H9 (cell line): ENCODE measurements around the gene ZNF175. TPM values are rescaled to one million over a fixed set of nuclear protein-coding genes. Genes with fewer than 3 reads are reported as not detected.

Experiments
- DNase-seq: peaks from one replicate; pipeline ENCODE4 v3.0.0-alpha.2; 2017
- H2AFZ ChIP-seq: one replicate; pipeline ENCODE4 v1.6.1; 2013; ENCODE audit warnings: mild to moderate bottlenecking, low read length, control low read depth, moderate library complexity
- H2AK5ac ChIP-seq: 2 replicates; pipeline ENCODE4 v1.6.1; 2013; ENCODE audit warnings: low read length, control low read depth, mixed read lengths; ENCODE audit not compliant: insufficient read length
- H2BK120ac ChIP-seq: one replicate; pipeline ENCODE4 v1.6.1; 2013; ENCODE audit warnings: low read depth, mild to moderate bottlenecking, low read length, control low read depth, inconsistent platforms; ENCODE audit not compliant: poor library complexity, severe bottlenecking
- H2BK12ac ChIP-seq: 2 replicates; pipeline ENCODE4 v1.6.1; 2013; ENCODE audit warnings: low read length, control low read depth, mixed read lengths, low read depth; ENCODE audit not compliant: insufficient read length
- H2BK15ac ChIP-seq: 2 replicates; pipeline ENCODE4 v1.6.1; 2013; ENCODE audit warnings: low read depth, low read length, control low read depth
- H2BK20ac ChIP-seq: one replicate; pipeline ENCODE4 v1.6.1; 2013; ENCODE audit warnings: low read depth, mild to moderate bottlenecking, low read length, control low read depth, inconsistent platforms; ENCODE audit not compliant: poor library complexity, severe bottlenecking
- H2BK5ac ChIP-seq: 2 replicates; pipeline ENCODE4 v1.6.1; 2013; ENCODE audit warnings: low read length, control low read depth, mixed read lengths; ENCODE audit not compliant: insufficient read length
- H3K14ac ChIP-seq: 2 replicates; pipeline ENCODE4 v1.6.1; 2013; ENCODE audit warnings: low read length, control low read depth; ENCODE audit not compliant: insufficient read depth
- H3K18ac ChIP-seq: 2 replicates; pipeline ENCODE4 v1.6.1; 2013; ENCODE audit warnings: low read depth, mild to moderate bottlenecking, mixed read lengths, low read length, control low read depth; ENCODE audit not compliant: insufficient read length
- H3K23ac ChIP-seq: 2 replicates; pipeline ENCODE4 v1.6.1; 2013; ENCODE audit warnings: low read length, control low read depth, mixed read lengths, low read depth; ENCODE audit not compliant: insufficient read length
- H3K23me2 ChIP-seq: 2 replicates; pipeline ENCODE4 v1.6.1; 2013; ENCODE audit warnings: low read depth, mild to moderate bottlenecking, mixed read lengths, low read length, control low read depth; ENCODE audit not compliant: insufficient read length, poor library complexity, severe bottlenecking
- H3K27ac ChIP-seq: 2 replicates; pipeline ENCODE4 v1.5.1; 2013; ENCODE audit warnings: low read length, control low read depth, mixed read lengths, low read depth; ENCODE audit not compliant: insufficient read length
- H3K27me3 ChIP-seq: 2 replicates; pipeline ENCODE4 v1.6.1; 2013; ENCODE audit warnings: low read length, control low read depth, inconsistent platforms; ENCODE audit not compliant: insufficient read depth
- H3K4ac ChIP-seq: 2 replicates; pipeline ENCODE4 v1.6.1; 2013; ENCODE audit warnings: low read depth, mild to moderate bottlenecking, control low read depth, inconsistent platforms, low read length, moderate library complexity
- H3K4me1 ChIP-seq: 2 replicates; pipeline ENCODE4 v1.6.1; 2013; ENCODE audit warnings: low read length, control low read depth, inconsistent platforms; ENCODE audit not compliant: insufficient read depth
- H3K4me2 ChIP-seq: 2 replicates; pipeline ENCODE4 v1.6.1; 2013; ENCODE audit warnings: low read length, control low read depth, mixed read lengths; ENCODE audit not compliant: insufficient read length, insufficient read depth
- H3K56ac ChIP-seq: 2 replicates; pipeline ENCODE4 v1.6.1; 2013; ENCODE audit warnings: low read depth, mild to moderate bottlenecking, mixed read lengths, low read length, control low read depth; ENCODE audit not compliant: insufficient read length
- H3K79me1 ChIP-seq: 2 replicates; pipeline ENCODE4 v1.6.1; 2013; ENCODE audit warnings: low read depth, mild to moderate bottlenecking, moderate library complexity, low read length, control low read depth, inconsistent platforms; ENCODE audit not compliant: insufficient read depth, poor library complexity, severe bottlenecking
- H3K79me2 ChIP-seq: 2 replicates; pipeline ENCODE4 v1.6.1; 2013; ENCODE audit warnings: low read length, control low read depth, inconsistent platforms; ENCODE audit not compliant: insufficient read depth
- H3K9ac ChIP-seq: 2 replicates; pipeline ENCODE4 v1.6.1; 2013; ENCODE audit warnings: low read length, control low read depth, mixed read lengths; ENCODE audit not compliant: insufficient read length; ENCODE audit errors: extremely low read depth
- H3K9me3 ChIP-seq: one replicate; pipeline ENCODE4 v1.6.1; 2013; ENCODE audit warnings: low read depth, low read length, inconsistent platforms; ENCODE audit not compliant: control insufficient read depth
- H3T11ph ChIP-seq: one replicate; pipeline ENCODE4 v1.6.1; 2013; ENCODE audit warnings: mild to moderate bottlenecking, low read length, control low read depth, inconsistent platforms
- H4K20me1 ChIP-seq: one replicate; pipeline ENCODE4 v1.6.1; 2013; ENCODE audit not compliant: control insufficient read depth, insufficient read length, insufficient read depth
- H4K5ac ChIP-seq: 2 replicates; pipeline ENCODE4 v1.6.1; 2013; ENCODE audit warnings: low read depth, mild to moderate bottlenecking, mixed read lengths, low read length, control low read depth; ENCODE audit not compliant: insufficient read length
- H4K8ac ChIP-seq: replicated peaks from 2 replicates; pipeline ENCODE4 v1.6.1; 2013; ENCODE audit warnings: low read length, control low read depth, mixed read lengths, low read depth; ENCODE audit not compliant: insufficient read length
- H4K91ac ChIP-seq: 2 replicates; pipeline ENCODE4 v1.6.1; 2013; ENCODE audit warnings: low read depth, mild to moderate bottlenecking, moderate library complexity, mixed read lengths, low read length, control low read depth; ENCODE audit not compliant: insufficient read length
- H3K27ac Mint-ChIP-seq, 3 experiments: 2 replicates in 2 of 3; 3 replicates in 1 of 3; pipeline ENCODE4 v1.8.0; 2020 to 2021; ENCODE audit warnings: mixed read lengths in 3 of 3, mild to moderate bottlenecking in 1 of 3, moderate library complexity in 1 of 3
- H3K27me3 Mint-ChIP-seq: 2 replicates; pipeline ENCODE4 v1.8.0; 2021; ENCODE audit warnings: low read depth, mild to moderate bottlenecking, moderate library complexity, mixed read lengths
- H3K36me3 Mint-ChIP-seq, 3 experiments: 2 replicates in 2 of 3; 3 replicates in 1 of 3; pipeline ENCODE4 v1.8.0; 2020 to 2021; ENCODE audit warnings: low read depth in 3 of 3, mixed read lengths in 3 of 3; ENCODE audit not compliant: insufficient read depth in 1 of 3
- H3K4me1 Mint-ChIP-seq, 2 experiments: 2 replicates each; pipeline ENCODE4 v1.8.0; 2020; ENCODE audit warnings: mixed read lengths in 2 of 2
- H3K4me3 Mint-ChIP-seq, 2 experiments: 2 replicates in 1 of 2; 3 replicates in 1 of 2; pipeline ENCODE4 v1.8.0; 2020 to 2021; ENCODE audit warnings: mild to moderate bottlenecking in 2 of 2, mixed read lengths in 2 of 2, moderate library complexity in 1 of 2
- H3K9me3 Mint-ChIP-seq, 2 experiments: 2 replicates in 1 of 2; 3 replicates in 1 of 2; pipeline ENCODE4 v1.8.0; 2020; ENCODE audit warnings: mild to moderate bottlenecking in 2 of 2, mixed read lengths in 2 of 2, moderate library complexity in 1 of 2
- WGBS: extraction: QIAGEN DNeasy Blood & Tissue Kit; methylation state at CpG from one replicate; pipeline ENCODE4 v1.1.7; 2013; ENCODE audit warnings: missing lambda C conversion rate, low lambda C conversion rate, mixed read lengths; ENCODE audit not compliant: insufficient read length; ENCODE audit errors: extremely low coverage; 5-methylcytosine and 5-hydroxymethylcytosine counted together
- total RNA-seq: library from RNA; stranded (reverse); gene quantifications from 2 replicates; pipeline ENCODE4 v1.2.1, GENCODE V29; 2021
- TF ChIP-seq, protein P1 (sequence below): fragments of 200-600 bp; sonication (generic); conservative IDR thresholded peaks from 3 replicates; pipeline ENCODE4 v1.8.0; 2021; ENCODE audit warnings: antibody characterized with exemption, mild to moderate bottlenecking

Gene ZNF175
- total RNA-seq, 1 experiment from 2014 or later: 10.7 TPM

DNA sequence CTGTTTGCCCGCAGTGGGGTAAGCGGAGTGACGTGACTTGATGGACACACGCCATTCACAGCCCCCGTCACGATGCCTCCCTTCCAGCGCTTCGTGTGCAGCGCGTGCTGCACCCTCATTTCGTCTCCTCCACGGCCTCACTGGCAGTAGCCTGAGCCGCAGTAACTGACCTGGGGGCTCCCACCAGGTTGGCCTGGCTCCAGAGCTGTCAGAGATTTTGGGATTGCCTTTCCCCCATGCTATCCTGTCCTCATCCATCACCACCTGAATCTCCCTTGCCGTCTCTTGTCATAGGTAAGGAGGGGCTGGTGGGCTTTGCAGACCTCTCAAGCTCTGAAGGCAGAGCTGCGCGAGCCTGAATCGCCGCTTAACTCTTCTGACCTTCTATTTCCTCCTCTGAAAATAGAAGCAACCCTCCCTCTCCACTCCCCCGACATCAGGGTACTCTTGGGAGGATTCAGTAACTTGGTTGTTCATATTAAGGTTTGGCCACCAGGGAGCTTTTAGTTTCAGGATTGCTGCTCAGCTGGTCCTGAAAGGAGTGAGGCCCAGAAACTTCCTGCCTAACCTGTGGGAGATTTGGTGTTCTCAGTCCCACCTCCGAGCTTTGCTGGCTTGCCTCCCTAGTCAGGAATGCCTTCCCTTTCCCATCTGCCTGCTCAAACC lies 31.2 kb downstream of the ZNF175 start:
- no peaks in the 10 kb centered on the region for H3K79me1 ChIP-seq
- H3K36me3 Mint-ChIP-seq: peaks cover 0 to 7% (median 4%) of the 10 kb centered on the region in 3 experiments; a peak in 3 of 7 replicates
- H3K23ac ChIP-seq: no peak overlapping the region
- WGBS: no CpG with 5 or more reads among the region's 20 CpGs
- no peaks in the 10 kb centered on the region for H3K79me2 ChIP-seq
- H3K23me2 ChIP-seq: peaks cover 3% of the 10 kb centered on the region
- H3K4me1 Mint-ChIP-seq: no peaks in the 10 kb centered on the region
- no peak overlapping the region for H3K9ac ChIP-seq
- no peak for DNase-seq
- H3K4me3 Mint-ChIP-seq: no peak overlapping the region
- H3K9me3 ChIP-seq: no peaks in the 10 kb centered on the region
- H3K4me1 ChIP-seq: no peaks in the 10 kb centered on the region; the same call in 1 of the 2 replicates
- no peak overlapping the region for H2BK15ac ChIP-seq
- no peak overlapping the region for H4K5ac ChIP-seq
- no peak overlapping the region for H2BK120ac ChIP-seq
- H3K27me3 Mint-ChIP-seq: peaks cover 17% of the 10 kb centered on the region
- H3K27ac ChIP-seq: no peak overlapping the region
- H3K9me3 Mint-ChIP-seq: peaks cover 56 to 77% of the 10 kb centered on the region in 2 experiments
- H2AK5ac ChIP-seq: no peak overlapping the region
- H4K91ac ChIP-seq: no peak overlapping the region
- no peak overlapping the region for H3T11ph ChIP-seq
- no peak overlapping the region for H2BK12ac ChIP-seq
- H3K4ac ChIP-seq: no peak overlapping the region
- no peak overlapping the region for H3K4me2 ChIP-seq
- no peak overlapping the region for H2AFZ ChIP-seq
- H3K18ac ChIP-seq: no peak overlapping the region
- no peak overlapping the region for H4K8ac ChIP-seq
- H4K20me1 ChIP-seq: no peaks in the 10 kb centered on the region
- H3K27me3 ChIP-seq: no peaks in the 10 kb centered on the region
- TF ChIP-seq, protein P1, sequence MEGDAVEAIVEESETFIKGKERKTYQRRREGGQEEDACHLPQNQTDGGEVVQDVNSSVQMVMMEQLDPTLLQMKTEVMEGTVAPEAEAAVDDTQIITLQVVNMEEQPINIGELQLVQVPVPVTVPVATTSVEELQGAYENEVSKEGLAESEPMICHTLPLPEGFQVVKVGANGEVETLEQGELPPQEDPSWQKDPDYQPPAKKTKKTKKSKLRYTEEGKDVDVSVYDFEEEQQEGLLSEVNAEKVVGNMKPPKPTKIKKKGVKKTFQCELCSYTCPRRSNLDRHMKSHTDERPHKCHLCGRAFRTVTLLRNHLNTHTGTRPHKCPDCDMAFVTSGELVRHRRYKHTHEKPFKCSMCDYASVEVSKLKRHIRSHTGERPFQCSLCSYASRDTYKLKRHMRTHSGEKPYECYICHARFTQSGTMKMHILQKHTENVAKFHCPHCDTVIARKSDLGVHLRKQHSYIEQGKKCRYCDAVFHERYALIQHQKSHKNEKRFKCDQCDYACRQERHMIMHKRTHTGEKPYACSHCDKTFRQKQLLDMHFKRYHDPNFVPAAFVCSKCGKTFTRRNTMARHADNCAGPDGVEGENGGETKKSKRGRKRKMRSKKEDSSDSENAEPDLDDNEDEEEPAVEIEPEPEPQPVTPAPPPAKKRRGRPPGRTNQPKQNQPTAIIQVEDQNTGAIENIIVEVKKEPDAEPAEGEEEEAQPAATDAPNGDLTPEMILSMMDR: no peak
- no peak overlapping the region for H3K27ac Mint-ChIP-seq
- H3K56ac ChIP-seq: no peak overlapping the region
- H2BK20ac ChIP-seq: no peak overlapping the region
- no peak overlapping the region for H2BK5ac ChIP-seq
- no peak overlapping the region for H3K14ac ChIP-seq
